HG02759 (cell line): ENCODE results near the gene ADIPOQ.
"Not testable (repeated sequence)": the region's sequence is repeated elsewhere in the genome, so short reads cannot be mapped to it uniquely, and the experiment has no call there.

Experiments
- ATAC-seq: cut with Tn5 transposase; IDR thresholded peaks from one replicate; pipeline ENCODE4 v1.9.1; 2021; ENCODE audit warnings: mild to moderate bottlenecking, moderate library complexity; ENCODE audit not compliant: unreplicated experiment

Gene ADIPOQ

DNA sequence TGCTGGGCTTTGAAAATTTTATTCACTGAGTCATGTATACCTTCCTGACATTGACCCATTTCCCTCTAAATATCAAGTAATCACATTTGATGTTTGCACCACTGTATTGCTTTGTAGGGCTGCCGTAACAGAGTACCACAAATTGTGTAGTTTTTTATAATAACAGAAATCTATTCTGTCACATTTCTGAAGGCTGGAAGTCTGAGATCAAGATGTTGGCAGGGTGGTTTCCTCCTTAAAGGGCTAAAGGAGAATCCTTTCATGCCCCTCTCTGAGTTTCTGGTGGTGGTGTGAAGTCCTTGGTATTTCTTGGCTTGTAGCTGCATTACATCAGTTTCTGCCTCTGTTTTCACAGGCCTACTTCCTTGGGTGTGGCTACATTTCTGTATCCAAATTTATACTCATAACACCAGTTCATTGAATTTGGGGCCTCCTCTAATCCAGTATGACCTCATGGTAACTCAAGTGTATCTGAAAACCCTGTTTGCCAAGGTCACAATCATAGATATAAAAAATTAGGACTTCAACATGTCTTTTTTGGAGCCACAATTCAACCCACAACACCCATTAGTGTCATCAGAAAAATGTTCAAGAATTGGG is 58.7 kb downstream of the ADIPOQ start:
- no peak for ATAC-seq

DNA sequence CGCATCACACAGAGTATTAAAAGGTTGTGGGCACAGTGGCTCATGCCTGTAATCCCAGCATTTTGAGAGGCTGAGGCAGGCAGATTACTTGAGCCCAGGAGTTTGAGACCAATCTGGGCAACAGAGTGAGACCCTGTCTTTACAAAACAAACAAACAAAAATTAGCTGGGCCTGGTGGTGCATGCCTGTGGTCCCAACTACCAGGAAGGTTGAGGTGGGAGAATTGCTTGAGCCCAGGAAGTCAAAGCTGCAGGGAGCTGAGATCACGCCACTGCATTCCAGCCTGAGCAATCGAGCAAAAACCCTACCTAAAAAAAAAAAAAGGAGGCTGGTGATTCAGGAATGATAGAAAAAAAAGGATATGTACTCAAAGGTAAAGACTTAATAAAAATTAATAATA is 59.6 kb downstream of the ADIPOQ start:
- ATAC-seq, result no peak

DNA sequence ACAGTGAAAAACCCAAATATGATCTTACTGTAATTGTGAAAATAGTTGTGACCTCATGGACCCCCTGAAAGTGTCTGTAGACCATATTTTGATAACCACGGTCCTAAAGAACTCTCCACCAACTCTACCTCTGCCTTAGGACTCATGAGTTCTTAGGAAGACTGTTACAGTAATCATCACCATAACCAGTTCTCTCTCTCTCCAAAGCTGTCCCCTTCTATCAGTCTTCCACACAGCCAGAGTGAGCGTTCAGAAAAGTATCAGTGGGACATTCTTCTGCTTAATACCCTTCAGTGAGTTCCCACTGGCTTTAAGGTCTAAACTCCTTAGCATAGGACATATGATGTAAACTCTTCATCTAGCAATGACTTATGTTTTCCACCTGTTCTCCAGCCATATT is 60.2 kb downstream of the ADIPOQ start:
- no peak for ATAC-seq

DNA sequence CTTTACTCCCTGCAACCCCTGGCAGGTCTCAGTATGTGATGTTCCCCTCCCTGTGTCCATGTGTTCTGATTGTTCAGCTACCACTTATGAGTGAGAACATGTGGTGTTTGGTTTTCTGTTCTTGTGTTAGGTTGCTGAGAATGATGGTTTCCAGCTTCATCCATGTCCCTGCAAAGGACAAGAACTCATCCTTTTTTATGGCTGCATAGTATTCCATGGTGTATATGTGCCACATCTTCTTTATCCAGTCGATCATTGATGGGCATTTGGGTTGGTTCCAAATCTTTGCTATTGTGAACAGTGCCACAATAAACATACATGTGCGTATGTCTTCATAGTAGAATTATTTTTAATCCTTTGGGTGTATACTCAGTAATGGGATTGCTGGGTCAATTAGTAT is 61.2 kb downstream of the ADIPOQ start:
- ATAC-seq, result not testable (repeated sequence)

DNA sequence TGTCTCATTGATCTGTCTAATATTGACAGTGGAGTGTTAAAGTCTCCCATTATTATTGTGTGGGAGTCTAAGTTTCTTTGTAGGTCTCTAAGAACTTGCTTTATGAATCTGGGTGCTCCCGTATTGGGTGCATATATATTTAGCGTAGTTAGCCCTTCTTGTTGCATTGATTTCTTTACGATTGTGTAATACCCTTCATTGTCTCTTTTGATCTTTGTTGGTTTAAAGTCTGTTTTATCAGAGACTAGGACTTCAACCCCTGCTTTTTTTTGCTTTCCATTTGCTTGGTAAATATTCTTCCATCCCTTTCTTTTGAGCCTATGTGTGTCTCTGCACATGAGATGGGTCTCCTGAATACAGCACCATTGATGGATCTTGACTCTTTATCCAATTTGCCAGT is 64.6 kb downstream of the ADIPOQ start:
- not testable (repeated sequence) for ATAC-seq
